Measurements from ENCODE around the gene AMMECR1. TPM values are rescaled to one million over a fixed set of nuclear protein-coding genes. Genes with fewer than 3 reads are reported as not detected.

The AMMECR1 gene
- total and polyA plus RNA-seq, 4 donors, result 3.5 to 14.0 (median 5.7) TPM

DNA sequence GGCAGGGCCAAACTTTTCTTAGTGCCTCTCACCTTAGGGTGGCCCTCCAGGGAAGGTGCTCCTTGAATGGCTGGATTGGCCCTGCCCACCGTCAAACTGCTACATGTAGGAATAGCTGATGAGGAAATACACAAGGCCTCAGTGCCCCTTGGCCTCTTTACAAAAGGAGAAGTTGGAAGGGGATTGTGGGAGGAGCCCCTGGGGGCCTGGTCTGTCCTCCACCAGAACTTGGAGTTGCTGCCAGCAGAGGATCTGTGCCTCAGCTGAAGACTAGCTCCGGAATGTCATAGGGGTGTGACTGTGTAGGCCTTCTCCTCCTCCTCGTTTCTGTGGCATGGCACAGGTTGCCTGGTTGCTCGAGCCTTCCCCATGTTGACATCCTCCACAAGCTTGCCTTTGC lies 142.7 kb downstream of the AMMECR1 start:
- ATAC-seq (ENCODE audit: insufficient read depth, low FRiP score) (no peak), DNase-seq (no peak)
- Histone ChIP-seq H3K27me3 (ENCODE audit: control insufficient read depth in 3 of 3, insufficient read depth in 3 of 3, low read length in 2 of 3) (peaks cover 0 to 12% (median 11%) of the 10 kb centered on the region in 3 donors), H3K4me3 (no peak overlapping the region), H3K9me3 (ENCODE audit: control insufficient read depth in 4 of 4, insufficient read depth in 3 of 4, low read length in 3 of 4) (peaks cover 0 to 3% (median 0%) of the 10 kb centered on the region in 4 donors), H3K4me1 (ENCODE audit: control insufficient read depth in 5 of 5, insufficient read depth in 5 of 5, low read length in 5 of 5) (peaks cover 0 to 6% (median 3%) of the 10 kb centered on the region in 5 donors), H3K36me3 (ENCODE audit: control insufficient read depth in 4 of 4, insufficient read depth in 4 of 4, low read length in 4 of 4) (peaks cover 0 to 3% (median 0%) of the 10 kb centered on the region in 4 donors), H3K27ac (ENCODE audit: low read depth in 1 of 2, low read length in 1 of 2) (no peak overlapping the region), H3K9ac (ENCODE audit: insufficient read depth in 1 of 2, low read length in 2 of 2) (no peak overlapping the region)
- TF ChIP-seq, protein P1, sequence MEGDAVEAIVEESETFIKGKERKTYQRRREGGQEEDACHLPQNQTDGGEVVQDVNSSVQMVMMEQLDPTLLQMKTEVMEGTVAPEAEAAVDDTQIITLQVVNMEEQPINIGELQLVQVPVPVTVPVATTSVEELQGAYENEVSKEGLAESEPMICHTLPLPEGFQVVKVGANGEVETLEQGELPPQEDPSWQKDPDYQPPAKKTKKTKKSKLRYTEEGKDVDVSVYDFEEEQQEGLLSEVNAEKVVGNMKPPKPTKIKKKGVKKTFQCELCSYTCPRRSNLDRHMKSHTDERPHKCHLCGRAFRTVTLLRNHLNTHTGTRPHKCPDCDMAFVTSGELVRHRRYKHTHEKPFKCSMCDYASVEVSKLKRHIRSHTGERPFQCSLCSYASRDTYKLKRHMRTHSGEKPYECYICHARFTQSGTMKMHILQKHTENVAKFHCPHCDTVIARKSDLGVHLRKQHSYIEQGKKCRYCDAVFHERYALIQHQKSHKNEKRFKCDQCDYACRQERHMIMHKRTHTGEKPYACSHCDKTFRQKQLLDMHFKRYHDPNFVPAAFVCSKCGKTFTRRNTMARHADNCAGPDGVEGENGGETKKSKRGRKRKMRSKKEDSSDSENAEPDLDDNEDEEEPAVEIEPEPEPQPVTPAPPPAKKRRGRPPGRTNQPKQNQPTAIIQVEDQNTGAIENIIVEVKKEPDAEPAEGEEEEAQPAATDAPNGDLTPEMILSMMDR (IDR thresholded peaks at IDR 0.05; ENCODE audit: control extremely low read depth, extremely low read depth), result no peak
- 54 to 57% methylated on average over 4 of the region's 4 CpGs for WGBS, 2 donors

DNA sequence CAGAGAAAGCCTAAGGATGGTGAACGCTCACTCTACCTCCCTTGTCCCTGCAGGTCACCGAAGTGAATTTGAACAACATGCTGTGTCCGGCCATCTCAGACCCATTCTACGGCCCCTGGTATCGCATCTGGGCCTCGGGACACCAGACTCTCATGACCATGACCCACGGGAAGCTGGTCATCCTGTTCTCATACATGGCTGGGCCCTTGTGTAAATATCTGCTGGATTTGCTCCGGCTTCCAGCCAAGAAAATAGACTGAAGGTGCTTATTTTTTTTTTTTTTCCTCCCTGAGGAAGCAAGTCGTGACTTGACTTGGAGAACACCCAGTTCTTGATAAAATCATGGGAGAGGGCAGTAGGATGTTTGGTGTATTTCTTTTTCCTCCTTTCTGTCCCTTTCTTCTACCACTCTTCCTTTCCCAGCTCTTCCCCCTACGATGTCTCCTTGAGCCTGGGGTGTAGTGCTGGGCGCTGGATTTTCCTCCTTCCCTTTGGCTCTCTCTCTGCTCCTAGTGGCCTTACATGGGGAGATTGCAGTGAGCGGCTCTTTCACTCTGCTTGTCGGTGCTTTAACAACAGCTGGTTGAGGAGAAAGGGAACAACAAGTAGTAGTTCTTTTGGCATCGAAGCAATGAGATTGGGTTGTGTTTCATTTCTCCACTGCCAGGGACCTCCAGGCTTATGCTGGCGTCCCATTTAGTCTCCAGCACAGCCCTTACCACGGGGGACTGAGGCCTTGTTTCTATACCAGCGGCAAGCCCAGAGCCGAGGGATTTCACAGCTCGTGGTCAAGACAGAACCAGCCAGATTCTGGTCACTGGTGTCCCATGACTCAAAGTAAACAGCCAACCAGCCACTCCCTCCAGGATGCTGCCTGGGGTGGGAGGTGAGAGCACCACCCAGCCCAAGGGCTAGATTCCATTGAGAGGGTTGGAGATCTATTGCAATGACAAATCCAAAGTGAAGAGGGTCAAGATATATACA lies 144.4 kb downstream of the AMMECR1 start:
- DNase-seq (no peak), ATAC-seq (ENCODE audit: insufficient read depth, low FRiP score) (no peak)
- 68 to 90% methylated on average over 17 to 19 of the region's 19 CpGs for WGBS, 2 donors
- Histone ChIP-seq H3K36me3 (ENCODE audit: control insufficient read depth in 4 of 4, insufficient read depth in 4 of 4, low read length in 4 of 4) (peaks cover 0 to 3% (median 0%) of the 10 kb centered on the region in 4 donors), H3K4me1 (ENCODE audit: control insufficient read depth in 5 of 5, insufficient read depth in 5 of 5, low read length in 5 of 5) (peaks cover 0 to 6% (median 3%) of the 10 kb centered on the region in 5 donors), H3K9me3 (ENCODE audit: control insufficient read depth in 4 of 4, insufficient read depth in 3 of 4, low read length in 3 of 4) (peaks cover 0 to 3% (median 0%) of the 10 kb centered on the region in 4 donors), H3K9ac (ENCODE audit: insufficient read depth in 1 of 2, low read length in 2 of 2) (no peak overlapping the region), H3K27me3 (ENCODE audit: control insufficient read depth in 3 of 3, insufficient read depth in 3 of 3, low read length in 2 of 3) (peaks cover 0 to 9% (median 5%) of the 10 kb centered on the region in 3 donors), H3K4me3 (no peak overlapping the region), H3K27ac (ENCODE audit: low read depth in 1 of 2, low read length in 1 of 2) (no peak overlapping the region)
- TF ChIP-seq, protein P1 (IDR thresholded peaks at IDR 0.05; ENCODE audit: control extremely low read depth, extremely low read depth), result no peak

DNA sequence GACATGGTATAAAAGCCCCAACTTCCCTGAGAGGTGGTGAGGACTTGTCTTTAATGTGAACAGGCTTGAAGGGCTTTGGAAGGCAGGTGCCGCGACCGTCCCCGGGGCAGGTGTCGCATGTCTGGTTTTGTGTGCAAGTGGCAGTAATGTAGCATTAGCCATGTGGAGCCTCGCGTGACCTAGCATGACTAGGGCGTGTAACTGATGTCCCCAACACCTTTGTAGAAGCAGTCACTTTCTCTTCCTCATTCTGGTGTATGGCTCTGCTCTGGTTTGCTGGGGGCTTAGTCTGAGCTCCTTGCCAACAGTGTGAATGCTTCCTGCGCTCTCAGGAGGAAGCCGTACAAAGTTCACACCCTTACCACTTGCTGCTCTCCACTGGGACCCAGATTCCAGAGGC lies 145.7 kb downstream of the AMMECR1 start:
- Histone ChIP-seq H3K9ac (ENCODE audit: insufficient read depth in 1 of 2, low read length in 2 of 2) (no peak overlapping the region), H3K4me3 (no peak overlapping the region), H3K27ac (ENCODE audit: low read depth in 1 of 2, low read length in 1 of 2) (no peak overlapping the region), H3K36me3 (ENCODE audit: control insufficient read depth in 4 of 4, insufficient read depth in 4 of 4, low read length in 4 of 4) (peaks cover 0 to 3% (median 0%) of the 10 kb centered on the region in 4 donors), H3K27me3 (ENCODE audit: control insufficient read depth in 3 of 3, insufficient read depth in 3 of 3, low read length in 2 of 3) (peaks cover 0 to 9% (median 0%) of the 10 kb centered on the region in 3 donors), H3K9me3 (ENCODE audit: control insufficient read depth in 4 of 4, insufficient read depth in 3 of 4, low read length in 3 of 4) (no peaks in the 10 kb centered on the region), H3K4me1 (ENCODE audit: control insufficient read depth in 5 of 5, insufficient read depth in 5 of 5, low read length in 5 of 5) (peaks cover 0 to 4% (median under 1%) of the 10 kb centered on the region in 5 donors)
- TF ChIP-seq, protein P1 (IDR thresholded peaks at IDR 0.05; ENCODE audit: control extremely low read depth, extremely low read depth), result no peak
- DNase-seq (no peak), ATAC-seq (ENCODE audit: insufficient read depth, low FRiP score) (no peak)
- WGBS, 2 donors, result 89 to 90% methylated on average over 10 of the region's 10 CpGs

Data from lung (tissue), 12 donors.